ENCODE data around the gene PIP5K1B. TPM values are rescaled to one million over a fixed set of nuclear protein-coding genes. Genes with fewer than 3 reads are reported as not detected.

PIP5K1B gene
- total RNA-seq, 1 experiment from 2014 or later, result 9.0 TPM

DNA sequence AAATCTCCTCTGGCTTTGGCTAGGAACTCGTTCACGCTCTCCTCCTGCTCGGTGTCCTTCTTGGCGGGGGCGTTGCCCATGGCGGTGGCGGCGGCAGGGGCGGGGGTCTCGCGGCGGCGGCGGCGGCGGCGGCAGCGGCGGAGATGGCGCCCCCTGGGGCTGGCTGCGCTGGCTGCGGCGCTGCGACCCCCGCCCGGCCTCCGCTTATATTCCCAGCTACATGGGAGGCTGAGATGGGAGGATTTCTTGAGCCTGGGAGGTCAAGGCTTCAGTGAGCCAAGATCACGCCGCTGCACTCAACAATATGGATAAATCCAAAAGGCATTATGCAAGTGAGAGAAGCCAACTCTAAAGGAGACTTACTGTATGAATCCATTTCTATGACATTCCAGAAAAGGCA, 309.0 kb downstream of the PIP5K1B start, which contains the start of gene PRKACG:
TSS of gene PRKACG (minus strand) at position 101 of the 400 bp plus-strand sequence. CDS start at position 80, 21 bp downstream.
- Mint-ChIP-seq H3K9me3 (ENCODE audit: low read depth, unreplicated experiment) (no peaks in the 10 kb centered on the region), H3K4me3 (ENCODE audit: low read depth, unreplicated experiment) (no peak within 1 kb of the TSS), H3K36me3 (ENCODE audit: insufficient read depth, unreplicated experiment) (no peaks in the 10 kb centered on the region), H3K27ac (ENCODE audit: unreplicated experiment) (no peak within 1 kb of the TSS), H3K4me1 (ENCODE audit: low read depth, unreplicated experiment) (no peaks in the 10 kb centered on the region), H3K27me3 (ENCODE audit: unreplicated experiment) (peaks cover 25% of the 10 kb centered on the region)
- DNase-seq, result no peak
- TF ChIP-seq, protein P1, sequence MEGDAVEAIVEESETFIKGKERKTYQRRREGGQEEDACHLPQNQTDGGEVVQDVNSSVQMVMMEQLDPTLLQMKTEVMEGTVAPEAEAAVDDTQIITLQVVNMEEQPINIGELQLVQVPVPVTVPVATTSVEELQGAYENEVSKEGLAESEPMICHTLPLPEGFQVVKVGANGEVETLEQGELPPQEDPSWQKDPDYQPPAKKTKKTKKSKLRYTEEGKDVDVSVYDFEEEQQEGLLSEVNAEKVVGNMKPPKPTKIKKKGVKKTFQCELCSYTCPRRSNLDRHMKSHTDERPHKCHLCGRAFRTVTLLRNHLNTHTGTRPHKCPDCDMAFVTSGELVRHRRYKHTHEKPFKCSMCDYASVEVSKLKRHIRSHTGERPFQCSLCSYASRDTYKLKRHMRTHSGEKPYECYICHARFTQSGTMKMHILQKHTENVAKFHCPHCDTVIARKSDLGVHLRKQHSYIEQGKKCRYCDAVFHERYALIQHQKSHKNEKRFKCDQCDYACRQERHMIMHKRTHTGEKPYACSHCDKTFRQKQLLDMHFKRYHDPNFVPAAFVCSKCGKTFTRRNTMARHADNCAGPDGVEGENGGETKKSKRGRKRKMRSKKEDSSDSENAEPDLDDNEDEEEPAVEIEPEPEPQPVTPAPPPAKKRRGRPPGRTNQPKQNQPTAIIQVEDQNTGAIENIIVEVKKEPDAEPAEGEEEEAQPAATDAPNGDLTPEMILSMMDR (IDR thresholded peaks at IDR 0.05; ENCODE audit: unreplicated experiment), result no peak
- CTCF ChIA-PET, result no interaction called here
- intact Hi-C loops (cut with micrococcal nuclease; ENCODE audit: unreplicated experiment), result no loop called here
- no TSS peak for BruUV-seq (replicated peaks)

DNA sequence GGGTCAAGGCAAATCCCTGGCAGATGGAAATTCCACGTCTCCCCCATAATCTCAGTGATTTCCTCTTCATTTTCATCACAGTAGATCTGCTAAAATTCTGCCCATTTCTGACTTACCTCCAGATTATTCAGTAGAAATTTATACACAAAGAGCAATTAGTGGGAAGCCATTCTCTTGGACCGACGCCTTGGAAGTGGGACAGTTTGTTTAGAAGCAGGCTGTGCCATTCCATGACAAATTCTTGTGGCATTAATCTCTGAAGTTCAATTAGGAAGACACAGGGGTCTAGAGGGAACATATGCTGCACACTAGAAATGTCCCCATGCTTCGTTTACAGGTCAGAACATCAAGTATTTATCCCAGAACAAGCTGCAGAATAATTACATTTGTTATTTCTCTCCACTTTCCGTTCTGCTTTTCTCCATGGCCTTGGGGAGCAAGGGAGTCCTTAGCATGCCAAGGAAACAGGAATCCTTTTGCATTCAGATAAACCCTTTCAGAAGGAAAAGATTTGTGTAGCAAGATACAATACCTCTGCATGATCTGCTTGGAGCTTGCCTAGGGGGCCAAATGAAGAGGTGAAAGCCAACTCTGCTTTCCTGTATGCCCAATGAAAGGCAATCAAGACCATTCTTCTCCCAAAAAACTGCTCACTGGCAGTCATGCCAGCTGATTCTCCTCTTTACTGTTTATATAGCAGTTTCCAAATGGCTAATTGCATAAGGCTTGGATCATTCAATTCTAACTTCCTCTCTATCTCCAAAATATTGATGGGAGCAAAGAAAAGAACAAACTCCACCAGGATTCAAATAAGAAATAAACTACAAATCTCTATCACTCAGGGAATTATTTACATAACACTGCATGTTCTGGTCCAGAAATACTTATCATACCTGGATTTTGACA, 311.4 kb downstream of the PIP5K1B start:
- no TSS peak for BruUV-seq (replicated peaks)
- no peak for DNase-seq
- Mint-ChIP-seq H3K36me3 (ENCODE audit: insufficient read depth, unreplicated experiment) (no peaks in the 10 kb centered on the region), H3K9me3 (ENCODE audit: low read depth, unreplicated experiment) (no peaks in the 10 kb centered on the region), H3K27ac (ENCODE audit: unreplicated experiment) (no peak overlapping the region), H3K27me3 (ENCODE audit: unreplicated experiment) (peaks cover 38% of the 10 kb centered on the region), H3K4me1 (ENCODE audit: low read depth, unreplicated experiment) (no peaks in the 10 kb centered on the region), H3K4me3 (ENCODE audit: low read depth, unreplicated experiment) (no peak overlapping the region)
- intact Hi-C loops (cut with micrococcal nuclease; ENCODE audit: unreplicated experiment), result no loop called here
- TF ChIP-seq, protein P1 (IDR thresholded peaks at IDR 0.05; ENCODE audit: unreplicated experiment), result no peak
- CTCF ChIA-PET, result no interaction called here

DNA sequence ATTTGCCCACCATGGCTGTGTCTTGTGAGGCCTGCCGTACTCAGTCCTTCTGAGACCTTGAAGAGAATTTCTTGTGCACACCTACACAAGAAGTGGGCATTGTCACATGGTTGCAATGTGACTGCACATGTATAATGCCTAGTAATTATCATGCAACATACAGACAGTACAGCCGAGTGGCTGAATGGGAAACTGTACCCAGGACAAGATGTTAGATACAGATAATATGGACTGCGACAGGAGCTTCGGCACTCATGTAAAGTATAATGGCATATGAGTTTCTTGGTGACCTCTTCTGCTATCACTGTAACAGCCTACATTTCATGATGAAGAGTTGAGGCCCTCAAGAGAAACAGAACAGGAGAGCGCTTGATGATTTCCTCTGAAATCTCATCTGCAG, 313.7 kb downstream of the PIP5K1B start:
- no peak for DNase-seq
- Mint-ChIP-seq H3K4me3 (ENCODE audit: low read depth, unreplicated experiment) (no peak overlapping the region), H3K27ac (ENCODE audit: unreplicated experiment) (no peak overlapping the region), H3K9me3 (ENCODE audit: low read depth, unreplicated experiment) (no peaks in the 10 kb centered on the region), H3K4me1 (ENCODE audit: low read depth, unreplicated experiment) (no peaks in the 10 kb centered on the region), H3K27me3 (ENCODE audit: unreplicated experiment) (peaks cover 42% of the 10 kb centered on the region), H3K36me3 (ENCODE audit: insufficient read depth, unreplicated experiment) (no peaks in the 10 kb centered on the region)
- TF ChIP-seq, protein P1 (IDR thresholded peaks at IDR 0.05; ENCODE audit: unreplicated experiment), result no peak
- CTCF ChIA-PET, result no interaction called here
- intact Hi-C loops (cut with micrococcal nuclease; ENCODE audit: unreplicated experiment), result no loop called here
- BruUV-seq (replicated peaks), result no TSS peak

GRCh38 chr9:69019808-69020207, 314.8 kb downstream of the PIP5K1B start:
- intact Hi-C loops (cut with micrococcal nuclease; ENCODE audit: unreplicated experiment), result no loop called here
- Mint-ChIP-seq H3K36me3 (ENCODE audit: insufficient read depth, unreplicated experiment) (no peaks in the 10 kb centered on the region), H3K27ac (ENCODE audit: unreplicated experiment) (no peak overlapping the region), H3K4me1 (ENCODE audit: low read depth, unreplicated experiment) (no peaks in the 10 kb centered on the region), H3K9me3 (ENCODE audit: low read depth, unreplicated experiment) (no peaks in the 10 kb centered on the region), H3K27me3 (ENCODE audit: unreplicated experiment) (peaks cover 52% of the 10 kb centered on the region), H3K4me3 (ENCODE audit: low read depth, unreplicated experiment) (no peak overlapping the region)
- BruUV-seq (replicated peaks), result no TSS peak
- no peak for DNase-seq
- TF ChIP-seq, protein P1 (IDR thresholded peaks at IDR 0.05; ENCODE audit: unreplicated experiment), result no peak
- CTCF ChIA-PET, result no interaction called here

Data from Calu3 (cell line).